ENCODE data around the gene RUNX1. TPM values are rescaled to one million over a fixed set of nuclear protein-coding genes. Genes with fewer than 3 reads are reported as not detected.

The RUNX1 gene
- total RNA-seq = 16.0 and 29.9 TPM in 2 replicates

DNA sequence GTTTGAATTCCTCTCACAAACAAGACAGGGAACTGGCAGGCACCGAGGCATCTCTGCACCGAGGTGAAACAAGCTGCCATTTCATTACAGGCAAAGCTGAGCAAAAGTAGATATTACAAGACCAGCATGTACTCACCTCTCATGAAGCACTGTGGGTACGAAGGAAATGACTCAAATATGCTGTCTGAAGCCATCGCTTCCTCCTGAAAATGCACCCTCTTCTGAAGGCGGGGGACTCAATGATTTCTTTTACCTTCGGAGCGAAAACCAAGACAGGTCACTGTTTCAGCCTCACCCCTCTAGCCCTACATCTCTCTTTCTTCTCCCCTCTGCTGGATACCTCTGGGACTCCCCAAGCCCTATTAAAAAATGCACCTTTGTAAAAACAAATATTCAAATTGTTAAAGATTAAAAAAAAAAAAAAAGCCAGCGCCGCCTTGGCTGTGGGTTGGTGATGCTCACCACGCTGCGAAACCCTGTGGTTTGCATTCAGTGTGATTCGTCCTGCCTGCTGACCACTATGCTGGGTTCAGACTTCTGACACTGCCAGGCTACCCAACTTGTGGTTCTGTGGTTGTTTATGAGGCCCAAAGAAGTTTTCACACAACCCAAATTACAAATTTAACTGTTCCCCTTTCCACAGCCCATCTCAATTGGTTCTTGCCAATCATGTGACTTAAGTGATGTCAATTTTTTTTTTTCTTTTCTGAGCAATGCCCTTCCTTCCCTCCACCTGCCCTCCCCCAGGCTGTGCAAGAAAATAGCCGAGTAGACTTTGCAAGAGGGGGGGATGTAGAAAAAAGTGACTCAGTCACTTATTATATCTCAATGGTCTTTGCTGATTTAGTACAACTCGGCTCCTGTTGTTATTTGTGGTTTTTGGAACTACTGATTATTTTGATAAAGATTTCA lies at the start of gene RUNX1:
Gene RUNX1, minus strand, starts transcription at position 597 of the 912 bp plus-strand sequence.

Data from smooth muscle cell of trachea (primary cell).